ENCODE data around the gene DCUN1D2. TPM values are rescaled to one million over a fixed set of nuclear protein-coding genes. Genes with fewer than 3 reads are reported as not detected.

Gene DCUN1D2
- total and polyA plus RNA-seq, 10 of the 15 experiments (the other 5 are each of a cell fraction or from before 2014, with no cell fraction given), result 2.5 to 23.6 (median 9.3) TPM

GRCh38 chr13:113448545-113448884, 42.0 kb downstream of the DCUN1D2 start:
- FAIRE-seq, result no peak

More at GRCh38 chr13:113448545-113448884, 42.0 kb downstream of the DCUN1D2 start:
- no peak for DNase-seq (ENCODE audit: low read depth, low spot score)
- Histone ChIP-seq H3K4me1 (ENCODE audit: control insufficient read depth, insufficient read depth, low read length) (peaks cover 9% of the 10 kb centered on the region), H4K20me1 (ENCODE audit: control insufficient read depth, insufficient read depth) (no peaks in the 10 kb centered on the region), H2AFZ (ENCODE audit: control insufficient read depth, low read depth, low read length) (no peak overlapping the region; the same call in 1 of the 2 replicates), H3K9me3 (replicated peaks; ENCODE audit: control insufficient read depth, insufficient read depth, low read length) (no peaks in the 10 kb centered on the region; the same call in 2 of the 3 replicates), H3K27ac (ENCODE audit: control insufficient read depth, insufficient read depth) (peak overlapping the region; percentile 20; the same call in 1 of the 2 replicates), H3K36me3 (ENCODE audit: control insufficient read depth in 2 of 2, insufficient read depth in 2 of 2, low read length in 1 of 2) (peaks cover 0 to 1% of the 10 kb centered on the region in 2 experiments; a peak in 2 of 4 replicates), H3K27me3 (replicated peaks in 1 of 2; ENCODE audit: control insufficient read depth in 2 of 2, insufficient read depth in 2 of 2, low read length in 1 of 2) (no peaks in the 10 kb centered on the region), H3K9ac (ENCODE audit: control insufficient read depth, insufficient read depth, low read length) (peak overlapping the region; percentile 60), H3K4me2 (ENCODE audit: control insufficient read depth, insufficient read depth) (no peak overlapping the region), H3K79me2 (ENCODE audit: control insufficient read depth, insufficient read depth, low read length) (no peaks in the 10 kb centered on the region), H3K4me3 (0 out of 2 replicates have a peak overlapping the region, but pooled peaks have one; percentile 16)
- ChIA-PET RAD21 (ENCODE audit: unreplicated experiment) (no interaction called here), CTCF (no interaction called here), POLR2A (interaction anchor here (0.6 kb wide), 1 partner anchor 85 kb away, joined by 5 read pairs; no protein-coding TSS in a partner anchor), SMC1A (ENCODE audit: uncharacterized antibody, unreplicated experiment) (no interaction called here)
- WGBS (ENCODE audit: insufficient coverage, insufficient replicate concordance, low lambda C conversion rate, missing lambda C conversion rate), result 85% methylated on average over 6 of the region's 6 CpGs
- no peak for ATAC-seq
- no TSS peak for BruUV-seq (replicated peaks)
- intact Hi-C loops (cut with micrococcal nuclease; ENCODE audit: unreplicated experiment) (no loop called here), in situ Hi-C loops (cut with MboI) (no loop called here)
- no peak for TF ChIP-seq TCF7 (IDR thresholded peaks at IDR 0.05; ENCODE audit: borderline replicate concordance)
- TF ChIP-seq PAX5 (IDR thresholded peaks at IDR 0.05; ENCODE audit: borderline replicate concordance, low read depth, low read length), result no peak
- TF ChIP-seq BCLAF1 (IDR thresholded peaks at IDR 0.05), result no peak
- no peak for TF ChIP-seq ATF2 (IDR thresholded peaks at IDR 0.05; ENCODE audit: low read length)
- TF ChIP-seq CBFB (IDR thresholded peaks at IDR 0.05; ENCODE audit: low read depth), result no peak
- TF ChIP-seq STAT1 (conservative IDR thresholded peaks at IDR 0.05), result no peak
- TF ChIP-seq NFYA (IDR thresholded peaks at IDR 0.05; ENCODE audit: borderline replicate concordance, low read depth, low read length), result no peak
- TF ChIP-seq GABPA (IDR thresholded peaks at IDR 0.05; ENCODE audit: low read depth), result no peak
- no peak for TF ChIP-seq CREB1 (IDR thresholded peaks at IDR 0.05; ENCODE audit: low read depth)
